HFFc6 (cell line): ENCODE results near the gene PLEKHH1. TPM values are rescaled to one million over a fixed set of nuclear protein-coding genes. Genes with fewer than 3 reads are reported as not detected.

Experiments used
- DNase-seq: peaks from one replicate; pipeline ENCODE4 v3.0.0-alpha.2; 2018
- H3K27ac Mint-ChIP-seq: 2 replicates; pipeline ENCODE4 v1.8.0; 2020; ENCODE audit warnings: mild to moderate bottlenecking, mixed read lengths
- H3K27me3 Mint-ChIP-seq: 2 replicates; pipeline ENCODE4 v1.8.0; 2021; ENCODE audit warnings: mild to moderate bottlenecking, moderate library complexity, mixed read lengths; ENCODE audit not compliant: insufficient read depth
- H3K36me3 Mint-ChIP-seq: 2 replicates; pipeline ENCODE4 v1.8.0; 2021; ENCODE audit warnings: low read depth, mixed read lengths
- H3K4me1 Mint-ChIP-seq: 2 replicates; pipeline ENCODE4 v1.8.0; 2020; ENCODE audit warnings: low read depth, mixed read lengths
- H3K4me3 Mint-ChIP-seq: 2 replicates; pipeline ENCODE4 v1.8.0; 2020; ENCODE audit warnings: mild to moderate bottlenecking, moderate library complexity, mixed read lengths
- H3K9me3 Mint-ChIP-seq: 2 replicates; pipeline ENCODE4 v1.8.0; 2020; ENCODE audit warnings: mild to moderate bottlenecking, mixed read lengths
- CTCF ChIP-seq: fragments of 200-600 bp; sonication (generic); IDR thresholded peaks from 2 replicates; pipeline ENCODE4 v1.5.0; 2021; ENCODE audit warnings: antibody characterized with exemption, mild to moderate bottlenecking
- total RNA-seq, 6 experiments: library from RNA; stranded (reverse); fragmentation: NEBNext Ultra II Directional; extraction: Animal tissue kit (Norgen Biotek cat#: 25700); gene quantifications; 2 replicates in 1 of 6; 3 replicates in 5 of 6; pipeline ENCODE4 v1.2.3, GENCODE V29; 2021

The PLEKHH1 gene
- total RNA-seq, 6 experiments from 2014 or later = 0.10 to 0.28 (median 0.19) TPM

GRCh38 chr14:67574156-67574555 is 41.1 kb downstream of the PLEKHH1 start:
- Mint-ChIP-seq H3K27ac (no peak overlapping the region), H3K27me3 (peaks cover 27% of the 10 kb centered on the region; the same call in 1 of the 2 replicates), H3K36me3 (no peaks in the 10 kb centered on the region), H3K9me3 (no peaks in the 10 kb centered on the region), H3K4me1 (no peaks in the 10 kb centered on the region), H3K4me3 (no peak overlapping the region)
- DNase-seq = no peak
- TF ChIP-seq CTCF = no peak

- H3K9me3 Mint-ChIP-seq = no peaks in the 10 kb centered on the region
- no peak for TF ChIP-seq CTCF
- H3K36me3 Mint-ChIP-seq = no peaks in the 10 kb centered on the region
- H3K4me1 Mint-ChIP-seq = no peaks in the 10 kb centered on the region
- H3K27me3 Mint-ChIP-seq = peaks cover 25% of the 10 kb centered on the region; the same call in 1 of the 2 replicates
- H3K4me3 Mint-ChIP-seq = no peak overlapping the region
- no peak overlapping the region for H3K27ac Mint-ChIP-seq
- no peak for DNase-seq
Observed at GRCh38 chr14:67574806-67575205, 41.7 kb downstream of the PLEKHH1 start.

GRCh38 chr14:67575684-67576083 is 42.6 kb downstream of the PLEKHH1 start:
- peaks cover 25% of the 10 kb centered on the region; the same call in 1 of the 2 replicates for H3K27me3 Mint-ChIP-seq
- no peak for TF ChIP-seq CTCF
- no peaks in the 10 kb centered on the region for H3K9me3 Mint-ChIP-seq
- no peaks in the 10 kb centered on the region for H3K4me1 Mint-ChIP-seq
- H3K27ac Mint-ChIP-seq = no peak overlapping the region
- no peaks in the 10 kb centered on the region for H3K36me3 Mint-ChIP-seq
- no peak for DNase-seq
- H3K4me3 Mint-ChIP-seq = no peak overlapping the region

- H3K27me3 Mint-ChIP-seq = peaks cover 24% of the 10 kb centered on the region; the same call in 1 of the 2 replicates
- H3K9me3 Mint-ChIP-seq = no peaks in the 10 kb centered on the region
- H3K27ac Mint-ChIP-seq = no peak overlapping the region
- DNase-seq = no peak
- peaks cover under 1% of the 10 kb centered on the region; the same call in 1 of the 2 replicates for H3K4me1 Mint-ChIP-seq
- H3K4me3 Mint-ChIP-seq = no peak overlapping the region
- no peaks in the 10 kb centered on the region for H3K36me3 Mint-ChIP-seq
- TF ChIP-seq CTCF = no peak
Observed at GRCh38 chr14:67576216-67576955, 43.3 kb downstream of the PLEKHH1 start.

- TF ChIP-seq CTCF = no peak
- no peak for DNase-seq
- no peaks in the 10 kb centered on the region for H3K36me3 Mint-ChIP-seq
- H3K27ac Mint-ChIP-seq = no peak overlapping the region
- H3K27me3 Mint-ChIP-seq = peaks cover 23% of the 10 kb centered on the region; the same call in 1 of the 2 replicates
- H3K4me1 Mint-ChIP-seq = peaks cover 7% of the 10 kb centered on the region; the same call in 1 of the 2 replicates
- H3K9me3 Mint-ChIP-seq = no peaks in the 10 kb centered on the region
- H3K4me3 Mint-ChIP-seq = no peak overlapping the region
Observed at GRCh38 chr14:67577181-67577808, 44.2 kb downstream of the PLEKHH1 start.
